ENCODE measurements around the gene FKBP11. TPM values are rescaled to one million over a fixed set of nuclear protein-coding genes. Genes with fewer than 3 reads are reported as not detected.

FKBP11 gene
- polyA plus RNA-seq, 1 experiment: 100 TPM

GRCh38 chr12:48930475-48930874, 5.2 kb upstream of the FKBP11 start:
- no peak for DNase-seq (ENCODE audit: low read depth)
- TF ChIP-seq, protein P1, sequence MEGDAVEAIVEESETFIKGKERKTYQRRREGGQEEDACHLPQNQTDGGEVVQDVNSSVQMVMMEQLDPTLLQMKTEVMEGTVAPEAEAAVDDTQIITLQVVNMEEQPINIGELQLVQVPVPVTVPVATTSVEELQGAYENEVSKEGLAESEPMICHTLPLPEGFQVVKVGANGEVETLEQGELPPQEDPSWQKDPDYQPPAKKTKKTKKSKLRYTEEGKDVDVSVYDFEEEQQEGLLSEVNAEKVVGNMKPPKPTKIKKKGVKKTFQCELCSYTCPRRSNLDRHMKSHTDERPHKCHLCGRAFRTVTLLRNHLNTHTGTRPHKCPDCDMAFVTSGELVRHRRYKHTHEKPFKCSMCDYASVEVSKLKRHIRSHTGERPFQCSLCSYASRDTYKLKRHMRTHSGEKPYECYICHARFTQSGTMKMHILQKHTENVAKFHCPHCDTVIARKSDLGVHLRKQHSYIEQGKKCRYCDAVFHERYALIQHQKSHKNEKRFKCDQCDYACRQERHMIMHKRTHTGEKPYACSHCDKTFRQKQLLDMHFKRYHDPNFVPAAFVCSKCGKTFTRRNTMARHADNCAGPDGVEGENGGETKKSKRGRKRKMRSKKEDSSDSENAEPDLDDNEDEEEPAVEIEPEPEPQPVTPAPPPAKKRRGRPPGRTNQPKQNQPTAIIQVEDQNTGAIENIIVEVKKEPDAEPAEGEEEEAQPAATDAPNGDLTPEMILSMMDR (IDR thresholded peaks at IDR 0.05; ENCODE audit: insufficient read depth, low read depth, low read length): no peak
- CTCF ChIA-PET: interaction anchor here (0.8 to 2.4 kb wide), 5 partner anchors 26 to 77 kb away, joined by 3 to 10 read pairs (median 6); partner anchors contain the start of gene WNT1
- H3K36me3 ChIP-seq (ENCODE audit: control insufficient read depth, insufficient read depth, low read length): peaks cover 16% of the 10 kb centered on the region
- H3K27me3 ChIP-seq (ENCODE audit: control insufficient read depth, insufficient read depth, low read length): no peaks in the 10 kb centered on the region
- H3K4me3 ChIP-seq (ENCODE audit: low read depth, low read length): no peak overlapping the region
- POLR2A ChIA-PET: no interaction called here

DNA sequence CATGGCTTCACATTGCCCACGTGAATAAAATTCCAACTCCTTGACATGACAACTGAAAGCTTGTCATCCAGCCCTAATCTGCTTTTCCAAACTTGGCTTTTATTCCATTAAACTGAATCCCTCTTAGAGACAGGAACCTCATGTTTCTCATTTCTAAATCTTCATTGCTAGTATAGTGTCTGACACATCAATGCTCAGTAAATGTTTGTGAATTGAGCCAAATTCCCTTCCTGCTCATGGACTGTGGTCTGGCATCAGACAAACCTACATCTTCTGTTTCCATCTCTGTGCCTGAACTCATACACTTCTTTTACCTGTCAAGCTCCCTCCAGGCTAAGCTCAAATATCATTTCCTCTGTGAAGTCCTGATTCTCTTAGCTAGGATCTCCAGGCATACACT, 4.3 kb upstream of the FKBP11 start:
- DNase-seq (ENCODE audit: low read depth): no peak
- TF ChIP-seq, protein P1 (IDR thresholded peaks at IDR 0.05; ENCODE audit: insufficient read depth, low read depth, low read length): no peak
- no peaks in the 10 kb centered on the region for H3K27me3 ChIP-seq (ENCODE audit: control insufficient read depth, insufficient read depth, low read length)
- no peak overlapping the region for H3K4me3 ChIP-seq (ENCODE audit: low read depth, low read length)
- CTCF ChIA-PET: interaction anchor here (0.8 to 2.4 kb wide), 5 partner anchors 16 to 76 kb away, joined by 3 to 10 read pairs (median 6); partner anchors contain the start of gene WNT1
- peaks cover 16% of the 10 kb centered on the region for H3K36me3 ChIP-seq (ENCODE audit: control insufficient read depth, insufficient read depth, low read length)
- POLR2A ChIA-PET: interaction anchor here (0.7 kb wide), 1 partner anchor 1834 kb away, joined by 6 read pairs; no protein-coding TSS in a partner anchor

DNA sequence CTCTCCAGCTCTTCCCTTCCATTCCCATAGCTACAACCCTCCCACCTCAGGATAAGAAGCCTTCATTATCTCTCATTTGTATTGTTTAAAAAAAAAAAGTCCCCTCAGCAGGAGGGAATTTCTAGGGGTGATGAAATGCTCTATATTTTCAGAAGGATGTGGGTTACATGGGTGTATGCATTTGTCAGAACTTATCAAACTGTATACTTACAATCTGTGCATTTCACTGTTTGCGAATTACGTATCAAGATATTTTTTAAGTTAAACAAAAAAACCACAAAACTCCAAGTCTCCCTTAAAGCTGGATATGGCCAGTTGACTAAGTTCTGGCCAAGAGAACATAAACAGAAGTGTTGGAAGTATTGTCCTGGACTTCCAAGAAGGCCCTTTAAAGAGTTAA, 2.0 kb upstream of the FKBP11 start:
- DNase-seq (ENCODE audit: low read depth): no peak
- TF ChIP-seq, protein P1 (IDR thresholded peaks at IDR 0.05; ENCODE audit: insufficient read depth, low read depth, low read length): no peak
- Histone ChIP-seq H3K36me3 (ENCODE audit: control insufficient read depth, insufficient read depth, low read length) (peaks cover 10% of the 10 kb centered on the region), H3K27me3 (ENCODE audit: control insufficient read depth, insufficient read depth, low read length) (no peaks in the 10 kb centered on the region), H3K4me3 (ENCODE audit: low read depth, low read length) (no peak overlapping the region)
- ChIA-PET CTCF (interaction anchor here (1.0 to 1.6 kb wide), 7 partner anchors 9 to 74 kb away, joined by 3 to 6 read pairs (median 4); no protein-coding TSS in a partner anchor), POLR2A (no interaction called here)

DNA sequence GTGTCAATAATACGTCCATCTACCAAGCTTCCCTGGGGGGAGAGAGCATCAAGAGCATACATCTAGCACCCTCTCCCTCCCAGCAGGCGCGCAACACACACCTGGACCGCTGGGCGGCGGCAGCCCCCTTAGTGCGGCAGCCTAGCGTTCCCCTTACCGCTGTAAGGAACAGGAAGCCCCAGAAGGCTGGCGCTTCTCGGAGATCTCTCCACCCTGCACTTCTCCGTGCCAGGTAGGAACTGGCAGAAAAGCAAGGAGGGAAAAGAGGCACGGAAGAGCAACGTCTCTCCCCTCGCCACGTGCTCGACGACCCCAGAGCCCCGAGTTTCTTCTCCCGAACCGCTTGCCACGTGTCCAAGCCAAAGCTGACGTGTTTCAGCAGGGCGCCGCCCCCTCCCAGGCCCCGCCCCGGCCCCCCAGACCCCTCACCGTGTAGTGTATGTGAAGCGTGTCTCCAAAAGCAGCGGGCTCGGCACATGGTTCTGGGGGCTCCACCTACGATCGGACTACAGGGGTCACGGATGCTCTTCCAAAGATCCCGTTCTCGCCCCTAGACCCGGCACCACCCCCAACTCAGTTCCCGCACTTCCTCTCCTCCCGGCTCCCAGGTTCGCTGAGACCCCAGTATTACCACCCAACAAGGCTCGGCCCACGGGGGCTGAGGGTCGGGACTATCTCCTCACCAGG, 532 bp downstream of the FKBP11 start:
- TF ChIP-seq, protein P1 (IDR thresholded peaks at IDR 0.05; ENCODE audit: insufficient read depth, low read depth, low read length): peak; percentile 70
- Histone ChIP-seq H3K27me3 (ENCODE audit: control insufficient read depth, insufficient read depth, low read length) (no peaks in the 10 kb centered on the region), H3K36me3 (ENCODE audit: control insufficient read depth, insufficient read depth, low read length) (peaks cover 6% of the 10 kb centered on the region), H3K4me3 (ENCODE audit: low read depth, low read length) (peak overlapping the region; percentile 80)
- CTCF ChIA-PET: interaction anchor here (0.6 to 4.9 kb wide), 11 partner anchors 10 to 111 kb away, joined by 3 to 25 read pairs (median 5); partner anchors contain the start of gene DDX23
- POLR2A ChIA-PET: no interaction called here
- no peak for DNase-seq (ENCODE audit: low read depth)

DNA sequence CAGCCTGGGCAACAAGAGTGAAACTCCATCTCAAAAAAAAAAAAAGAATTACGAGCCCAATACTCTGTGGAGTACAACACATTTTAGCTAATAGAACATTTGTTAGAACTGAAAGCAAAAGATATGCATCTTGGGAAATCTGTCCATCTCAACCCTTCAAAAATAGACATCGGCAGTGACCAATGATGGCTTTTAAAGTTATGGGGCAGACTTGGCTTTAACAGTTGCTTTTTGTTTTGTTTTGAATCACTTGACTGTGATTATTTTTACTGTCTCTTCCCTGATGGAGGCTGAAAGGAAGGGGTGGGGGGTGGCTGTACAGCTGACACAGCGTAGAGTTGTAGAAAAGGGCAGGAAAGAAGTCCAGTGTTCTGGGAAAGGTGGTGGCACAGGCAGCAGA, 2.2 kb downstream of the FKBP11 start:
- DNase-seq (ENCODE audit: low read depth): no peak
- no peaks in the 10 kb centered on the region for H3K27me3 ChIP-seq (ENCODE audit: control insufficient read depth, insufficient read depth, low read length)
- TF ChIP-seq, protein P1 (IDR thresholded peaks at IDR 0.05; ENCODE audit: insufficient read depth, low read depth, low read length): no peak
- ChIA-PET POLR2A (no interaction called here), CTCF (interaction anchor here (1.0 to 4.9 kb wide), 4 partner anchors 13 to 70 kb away, joined by 4 to 25 read pairs (median 12); partner anchors contain the start of gene DDX23)
- H3K36me3 ChIP-seq (ENCODE audit: control insufficient read depth, insufficient read depth, low read length): peaks cover 4% of the 10 kb centered on the region
- no peak overlapping the region for H3K4me3 ChIP-seq (ENCODE audit: low read depth, low read length)
